HepG2 (cell line): ENCODE results near the gene PHACTR1. TPM values are rescaled to one million over a fixed set of nuclear protein-coding genes. Genes with fewer than 3 reads are reported as not detected.

Experiments
- ATAC-seq: fragments of 200-7000 bp; cut with Tn5 transposase; 3 replicates; pipeline ENCODE4 v1.9.1; 2020; ENCODE audit warnings: mild to moderate bottlenecking, moderate library complexity
- BruUV-seq: library from RNA; stranded (reverse); fragments of 400-500 nt; replicated peaks from 2 replicates; lab custom pipeline; 2021; lab: Mats Ljungman, UMichigan
- CTCF ChIA-PET: fragments of 300-600 bp; formaldehyde crosslinking; extraction: SDS; loops from one replicate; lab custom pipeline; 2021; ENCODE audit warnings: low total read pairs, inconsistent platforms, low intra/inter-chr PET ratio; lab: Yijun Ruan, JAX
- POLR2A ChIA-PET: fragments of 350-600 bp; sonication (Branson Sonifier 250); formaldehyde crosslinking; loops from one replicate; lab custom pipeline; 2020; ENCODE audit warnings: antibody characterized with exemption, inconsistent platforms; lab: Yijun Ruan, JAX
- DNase-seq: peaks from one replicate; pipeline ENCODE4 v3.0.0-alpha.2; 2015; ENCODE audit warnings: low spot score
- FAIRE-seq: peaks from 3 replicates; lab custom pipeline; 2011; peaks lifted over from hg19 to GRCh38; lab: Jason Lieb, UNC
- H2AFZ ChIP-seq: one replicate; pipeline ENCODE4 v1.6.1; 2011; ENCODE audit warnings: low read length, inconsistent platforms
- H3K27ac ChIP-seq: fragments of 300-600 bp; 3 replicates; pipeline ENCODE4 v1.8.0; 2011; ENCODE audit warnings: mixed run types, mild to moderate bottlenecking, mixed read lengths, low read length, inconsistent platforms; ENCODE audit not compliant: insufficient read depth; ENCODE audit errors: extremely low read length
- H3K27me3 ChIP-seq, 2 experiments: fragments of 200-600 bp in 1 of 2; 2 replicates in 1 of 2; 3 replicates in 1 of 2; pipeline versions ENCODE4 v1.6.0 to v1.8.0; 2011; ENCODE audit warnings: low read length in 2 of 2, mild to moderate bottlenecking in 2 of 2, moderate library complexity in 2 of 2, inconsistent platforms in 1 of 2; ENCODE audit not compliant: insufficient read depth in 2 of 2, control insufficient read depth in 1 of 2
- H3K36me3 ChIP-seq, 2 experiments: fragments of 200-600 bp in 1 of 2; replicated peaks in 1 of 2; 2 replicates in 1 of 2; 3 replicates in 1 of 2; pipeline versions ENCODE4 v1.5.1 to v1.8.0; 2011; ENCODE audit warnings: low read length in 2 of 2, inconsistent platforms in 1 of 2; ENCODE audit not compliant: insufficient read depth in 2 of 2, control insufficient read depth in 1 of 2
- H3K4me1 ChIP-seq: 2 replicates; pipeline ENCODE4 v1.5.1; 2012; ENCODE audit warnings: low read length, inconsistent platforms; ENCODE audit not compliant: insufficient read depth
- H3K4me2 ChIP-seq: 2 replicates; pipeline ENCODE4 v1.6.0; 2011; ENCODE audit warnings: low read depth, low read length, inconsistent platforms
- H3K4me3 ChIP-seq, 3 experiments: fragments of 200-600 bp in 1 of 3; sonication (generic), shearing (Covaris generic) in 1 of 3; replicated peaks in 1 of 3; 2 replicates each; pipeline ENCODE4 v1.5.1; 2011 to 2016; ENCODE audit warnings: low read length in 3 of 3, inconsistent platforms in 2 of 3, low read depth in 2 of 3, mild to moderate bottlenecking in 2 of 3, control low read depth in 1 of 3, mixed read lengths in 1 of 3; ENCODE audit not compliant: insufficient read depth in 1 of 3
- H3K79me2 ChIP-seq: one replicate; pipeline ENCODE4 v1.6.1; 2011; ENCODE audit warnings: low read length, inconsistent platforms; ENCODE audit not compliant: insufficient read depth
- H3K9ac ChIP-seq: 2 replicates; pipeline ENCODE4 v1.6.0; 2011; ENCODE audit warnings: mild to moderate bottlenecking, low read depth, low read length, inconsistent platforms; ENCODE audit not compliant: insufficient read depth
- H3K9me3 ChIP-seq: 2 replicates; pipeline ENCODE4 v1.5.1; 2012; ENCODE audit warnings: mild to moderate bottlenecking, low read length
- H4K20me1 ChIP-seq: 2 replicates; pipeline ENCODE4 v1.6.0; 2011; ENCODE audit warnings: inconsistent platforms, mild to moderate bottlenecking, low read length, moderate library complexity; ENCODE audit not compliant: insufficient read depth
- DNMT3B ChIP-seq: conservative IDR thresholded peaks from 2 replicates; pipeline ENCODE4 v1.6.1; 2016; ENCODE audit warnings: missing biosample characterization, control low read depth
- HOXA5 ChIP-seq: sonication (generic); formaldehyde crosslinking; IDR thresholded peaks from 2 replicates; pipeline ENCODE4 v1.4.0; 2020; ENCODE audit warnings: missing genetic modification reagents
- KDM3A ChIP-seq: IDR thresholded peaks from 2 replicates; pipeline ENCODE4 v1.6.1; 2018; ENCODE audit warnings: low read depth, missing compliant biosample characterization
- MED8 ChIP-seq: sonication (generic); formaldehyde crosslinking; IDR thresholded peaks from 2 replicates; pipeline ENCODE4 v1.8.1; 2023; ENCODE audit warnings: mild to moderate bottlenecking, missing genetic modification reagents; ENCODE audit not compliant: insufficient replicate concordance
- NFKB2 ChIP-seq: sonication (generic); formaldehyde crosslinking; IDR thresholded peaks from 2 replicates; pipeline ENCODE4 v1.4.0; 2020; ENCODE audit warnings: missing genetic modification reagents, borderline replicate concordance
- NPAS2 ChIP-seq: sonication (generic); formaldehyde crosslinking; IDR thresholded peaks from 2 replicates; pipeline ENCODE4 v1.8.0; 2022; ENCODE audit warnings: mild to moderate bottlenecking, missing genetic modification reagents, borderline replicate concordance
- PLRG1 ChIP-seq: fragments of 450-650 bp; conservative IDR thresholded peaks from 2 replicates; pipeline ENCODE4 v1.6.1; 2016
- RERE ChIP-seq: IDR thresholded peaks from 2 replicates; pipeline ENCODE4 v1.6.1; 2016; ENCODE audit warnings: low read depth, missing genetic modification reagents, missing compliant biosample characterization
- TFDP2 ChIP-seq: sonication (generic); formaldehyde crosslinking; IDR thresholded peaks from 2 replicates; pipeline ENCODE4 v1.4.0; 2020; ENCODE audit warnings: missing genetic modification reagents
- ZNF446 ChIP-seq: sonication (generic); formaldehyde crosslinking; IDR thresholded peaks from 2 replicates; pipeline ENCODE4 v1.5.0; 2020; ENCODE audit warnings: mild to moderate bottlenecking, missing genetic modification reagents
- ZNF614 ChIP-seq: IDR thresholded peaks from 2 replicates; pipeline ENCODE4 v1.6.1; 2018; ENCODE audit warnings: missing biosample characterization, missing genetic modification reagents, inconsistent platforms, borderline replicate concordance
- WGBS: methylation state at CpG from one replicate; pipeline ENCODE4 v1.1.6; 2017; ENCODE audit warnings: low lambda C conversion rate; 5-methylcytosine and 5-hydroxymethylcytosine counted together
- in situ Hi-C: cut with HindIII; loops from 2 replicates; pipeline ENCODE4 v1.10.0; 2017; ENCODE audit warnings: low pct_unique_long_range_greater_than_20kb; ENCODE audit not compliant: extremely low pct_ligation_motif_present
- intact Hi-C: fragments of 100-400 bp; cut with micrococcal nuclease; formaldehyde crosslinking; loops from one replicate; pipeline ENCODE4 v1.10.0; 2022; ENCODE audit not compliant: unreplicated experiment
- polyA plus RNA-seq, 8 experiments: library from polyadenylated mRNA; depleted of rRNA in 3 of 8; stranded (reverse) in 7 of 8; unstranded in 1 of 8; fragments of >200 nt; fragmentation: Illumina TruSeq in 4 of 8; extraction: Trizol in 4 of 8; gene quantifications; 2 replicates each; pipeline versions ENCODE4 v1.2.1 to v1.2.3, GENCODE V29; 2011 to 2016; ENCODE audit warnings: low read depth in 4 of 8, missing spikeins in 1 of 8, mixed read lengths in 1 of 8; ENCODE audit not compliant: insufficient read depth in 1 of 8
- total RNA-seq, 5 experiments: library from RNA; depleted of rRNA; stranded (reverse); fragments of >200 nt; fragmentation: Illumina TruSeq; extraction: Trizol; gene quantifications; 2 replicates each; pipeline ENCODE4 v1.2.3, GENCODE V29; 2016; ENCODE audit warnings: low read depth in 1 of 5

Gene PHACTR1
- total and polyA plus RNA-seq, 2 of the 13 experiments (the other 11 are each of a cell fraction or from before 2014, with no cell fraction given) = 0.09 TPM; not detected in 1

GRCh38 chr6:12841619-12842018 is 125.1 kb downstream of the PHACTR1 start:
- Histone ChIP-seq H4K20me1 (no peaks in the 10 kb centered on the region), H3K27ac (no peak overlapping the region), H3K9ac (no peak overlapping the region), H3K36me3 (no peaks in the 10 kb centered on the region), H2AFZ (no peak overlapping the region), H3K4me2 (no peak overlapping the region), H3K9me3 (peaks cover 15% of the 10 kb centered on the region), H3K4me1 (no peaks in the 10 kb centered on the region), H3K27me3 (no peaks in the 10 kb centered on the region), H3K79me2 (no peaks in the 10 kb centered on the region), H3K4me3 (no peak overlapping the region)
- ATAC-seq (no peak), DNase-seq (no peak), FAIRE-seq (no peak)
- CTCF ChIA-PET = no interaction called here
- intact Hi-C loops = no loop called here
- TF ChIP-seq PLRG1 = no peak
- no peak for TF ChIP-seq HOXA5 (CRISPR knock-in tag)
- no peak for TF ChIP-seq ZNF614 (CRISPR knock-in tag)
- TF ChIP-seq TFDP2 (CRISPR knock-in tag) = no peak
- TF ChIP-seq ZNF446 (CRISPR knock-in tag) = no peak
- TF ChIP-seq MED8 (CRISPR knock-in tag) = no peak
- TF ChIP-seq NFKB2 (CRISPR knock-in tag) = no peak
- no peak for TF ChIP-seq NPAS2 (CRISPR knock-in tag)
- TF ChIP-seq KDM3A (CRISPR knock-in tag) = no peak
- TF ChIP-seq DNMT3B = no peak
- no peak for TF ChIP-seq RERE (CRISPR knock-in tag)
- WGBS = 0% methylated on average over 1 of the region's 1 CpG
- no TSS peak for BruUV-seq
- POLR2A ChIA-PET = no interaction called here
- in situ Hi-C loops = no loop called here
